Upper lobe of left lung (tissue), 4 donors: ENCODE measurements around the gene ISG15.

Experiments
- POLR2A ChIP-seq, 4 donors: fragments of 450-650 bp; IDR thresholded peaks; one replicate each; pipeline ENCODE4 v1.5.1; 2016 to 2017; ENCODE audit warnings: antibody characterized with exemption in 4 of 4, mild to moderate bottlenecking in 2 of 4
- POLR2AphosphoS5 ChIP-seq, 2 donors: sonication (generic); formaldehyde crosslinking; IDR thresholded peaks; one replicate each; pipeline ENCODE4 v1.5.1; 2017; ENCODE audit warnings: antibody characterized with exemption in 2 of 2
- TF ChIP-seq, protein P1 (sequence below), 6 experiments: fragments of 450-650 bp in 4 of 6; fragments of 200-600 bp in 2 of 6; sonication (generic) in 2 of 6; IDR thresholded peaks; one replicate each; pipeline ENCODE4 v1.5.1; 2016 to 2019; ENCODE audit warnings: antibody characterized with exemption in 6 of 6

DNA sequence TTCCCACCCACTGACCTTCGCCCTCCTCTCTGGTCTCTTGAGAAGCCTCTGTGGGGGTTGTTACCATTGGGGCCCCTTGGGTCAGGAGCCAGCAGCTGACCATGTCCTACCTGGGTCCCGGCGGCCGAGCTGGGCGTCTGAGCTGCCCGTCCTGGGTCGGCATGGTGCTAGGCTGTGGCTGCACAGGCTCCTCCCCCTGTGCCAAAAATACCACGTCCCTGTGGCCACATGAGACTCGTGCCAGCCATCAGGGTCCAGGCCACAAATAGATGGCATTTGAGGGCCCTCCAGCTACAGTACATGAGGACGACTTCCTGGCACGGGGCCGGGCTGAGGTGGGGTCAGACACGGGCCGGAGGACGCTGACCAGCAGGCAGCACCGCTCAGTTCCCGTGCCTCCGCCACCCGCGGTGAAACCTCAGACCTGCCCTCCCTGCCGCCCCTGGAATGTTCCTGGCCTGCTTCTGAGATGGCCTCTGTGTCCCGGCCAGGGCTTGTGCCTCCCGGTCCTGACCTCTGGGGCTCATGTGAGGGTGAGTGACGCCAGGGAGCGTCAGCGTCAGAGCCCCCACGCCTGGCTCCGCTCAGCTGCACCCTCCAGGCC, 31.2 kb upstream of the ISG15 start, which contains the start of gene PERM1:
- TF ChIP-seq POLR2A (IDR thresholded peaks at IDR 0.05) (no peak), POLR2AphosphoS5 (IDR thresholded peaks at IDR 0.05) (no peak)
- TF ChIP-seq, protein P1, sequence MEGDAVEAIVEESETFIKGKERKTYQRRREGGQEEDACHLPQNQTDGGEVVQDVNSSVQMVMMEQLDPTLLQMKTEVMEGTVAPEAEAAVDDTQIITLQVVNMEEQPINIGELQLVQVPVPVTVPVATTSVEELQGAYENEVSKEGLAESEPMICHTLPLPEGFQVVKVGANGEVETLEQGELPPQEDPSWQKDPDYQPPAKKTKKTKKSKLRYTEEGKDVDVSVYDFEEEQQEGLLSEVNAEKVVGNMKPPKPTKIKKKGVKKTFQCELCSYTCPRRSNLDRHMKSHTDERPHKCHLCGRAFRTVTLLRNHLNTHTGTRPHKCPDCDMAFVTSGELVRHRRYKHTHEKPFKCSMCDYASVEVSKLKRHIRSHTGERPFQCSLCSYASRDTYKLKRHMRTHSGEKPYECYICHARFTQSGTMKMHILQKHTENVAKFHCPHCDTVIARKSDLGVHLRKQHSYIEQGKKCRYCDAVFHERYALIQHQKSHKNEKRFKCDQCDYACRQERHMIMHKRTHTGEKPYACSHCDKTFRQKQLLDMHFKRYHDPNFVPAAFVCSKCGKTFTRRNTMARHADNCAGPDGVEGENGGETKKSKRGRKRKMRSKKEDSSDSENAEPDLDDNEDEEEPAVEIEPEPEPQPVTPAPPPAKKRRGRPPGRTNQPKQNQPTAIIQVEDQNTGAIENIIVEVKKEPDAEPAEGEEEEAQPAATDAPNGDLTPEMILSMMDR (IDR thresholded peaks at IDR 0.05): no peak
